Activated T-cell treated with anti-CD3 and anti-CD28 coated beads for 24 hours (primary cell): Measurements from ENCODE around the gene ZNF574.

ENCODE experiments used
- DNase-seq: peaks from one replicate; pipeline ENCODE4 v3.0.0-alpha.2; 2020; ENCODE audit warnings: low read depth

ZNF574 gene

GRCh38 chr19:42105368-42105767 is 29.4 kb downstream of the ZNF574 start:
- no peak for DNase-seq

DNA sequence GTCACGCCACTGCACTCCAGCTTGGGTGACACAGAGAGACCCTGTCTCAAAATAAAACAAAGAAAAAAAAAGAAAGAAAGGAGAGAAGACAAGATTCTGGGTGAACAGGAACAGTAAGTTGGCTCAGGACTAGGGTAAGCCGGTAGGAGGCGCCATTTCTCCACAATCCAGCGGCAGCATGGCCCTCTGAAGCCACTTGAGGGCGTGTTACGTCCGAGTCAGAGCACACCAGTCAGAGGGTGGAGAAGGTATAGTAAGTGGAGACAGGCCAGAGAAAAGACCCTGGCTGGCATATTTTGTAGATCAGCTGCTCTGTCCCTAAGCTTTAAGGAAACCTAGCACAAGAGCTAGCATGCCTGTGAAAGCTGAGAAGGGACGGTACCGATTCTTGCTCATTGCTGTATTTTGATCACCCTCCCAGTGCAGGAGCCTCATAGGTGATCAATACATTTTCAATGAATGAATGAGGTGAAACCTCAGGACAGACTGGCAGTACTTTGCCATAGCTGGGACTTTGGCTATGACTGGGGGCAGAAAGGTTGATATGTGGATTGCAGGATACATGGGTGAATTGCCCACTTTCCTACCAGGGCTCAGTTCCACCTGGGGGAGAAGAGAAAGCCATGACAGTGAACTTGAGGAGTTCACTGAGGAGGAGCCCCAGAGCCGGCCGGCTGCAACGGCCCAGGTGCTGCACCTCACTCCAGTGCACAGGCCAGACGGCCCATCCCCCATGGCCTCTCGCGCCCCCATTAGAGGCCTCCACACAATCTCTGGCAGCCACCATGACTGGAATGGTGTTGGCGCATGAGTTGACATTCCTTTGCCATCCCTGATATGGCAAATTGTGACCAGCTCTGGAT is 32.8 kb downstream of the ZNF574 start:
- peak; percentile 81 for DNase-seq

GRCh38 chr19:42109896-42110295 is 33.9 kb downstream of the ZNF574 start:
- no peak for DNase-seq

DNA sequence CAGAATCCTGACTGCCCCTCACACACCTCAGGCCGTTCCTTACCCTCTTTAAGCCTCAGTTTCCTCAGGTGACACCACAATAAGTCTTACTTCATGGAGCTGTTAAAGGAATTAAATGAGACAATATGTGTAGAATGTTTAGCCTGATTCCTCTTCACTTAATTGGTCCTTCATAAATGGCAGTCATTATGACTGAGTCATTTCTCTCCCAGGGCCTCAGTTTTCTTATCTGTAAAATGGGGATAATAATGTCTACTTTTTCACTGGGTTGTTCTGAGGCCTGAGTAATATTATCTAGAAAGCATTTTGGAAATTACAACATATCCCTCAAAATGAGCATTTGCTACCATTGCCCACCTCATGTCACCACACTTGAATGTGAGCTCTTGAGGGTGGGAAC is 34.7 kb downstream of the ZNF574 start:
- DNase-seq, result no peak

GRCh38 chr19:42111384-42111783 is 35.4 kb downstream of the ZNF574 start:
- no peak for DNase-seq

DNA sequence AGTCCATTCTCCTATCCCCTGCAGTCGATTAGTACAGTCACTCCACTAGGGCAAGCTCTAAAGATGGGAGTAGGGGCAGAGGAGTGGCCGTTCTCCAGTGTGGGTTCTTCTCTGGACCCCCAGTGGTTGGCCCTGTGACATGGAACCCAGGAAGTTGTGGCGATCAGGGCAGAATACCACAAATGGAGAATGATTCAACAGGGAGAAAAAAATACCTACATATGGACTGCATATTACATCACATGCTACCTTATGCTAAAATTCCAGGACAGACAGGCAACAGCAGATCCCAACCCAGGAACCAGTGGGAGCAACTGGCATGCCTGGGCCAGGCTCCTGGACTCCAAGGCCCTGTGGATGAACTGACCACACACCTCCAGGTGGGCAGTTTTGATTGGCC is 35.8 kb downstream of the ZNF574 start:
- DNase-seq, result no peak

DNA sequence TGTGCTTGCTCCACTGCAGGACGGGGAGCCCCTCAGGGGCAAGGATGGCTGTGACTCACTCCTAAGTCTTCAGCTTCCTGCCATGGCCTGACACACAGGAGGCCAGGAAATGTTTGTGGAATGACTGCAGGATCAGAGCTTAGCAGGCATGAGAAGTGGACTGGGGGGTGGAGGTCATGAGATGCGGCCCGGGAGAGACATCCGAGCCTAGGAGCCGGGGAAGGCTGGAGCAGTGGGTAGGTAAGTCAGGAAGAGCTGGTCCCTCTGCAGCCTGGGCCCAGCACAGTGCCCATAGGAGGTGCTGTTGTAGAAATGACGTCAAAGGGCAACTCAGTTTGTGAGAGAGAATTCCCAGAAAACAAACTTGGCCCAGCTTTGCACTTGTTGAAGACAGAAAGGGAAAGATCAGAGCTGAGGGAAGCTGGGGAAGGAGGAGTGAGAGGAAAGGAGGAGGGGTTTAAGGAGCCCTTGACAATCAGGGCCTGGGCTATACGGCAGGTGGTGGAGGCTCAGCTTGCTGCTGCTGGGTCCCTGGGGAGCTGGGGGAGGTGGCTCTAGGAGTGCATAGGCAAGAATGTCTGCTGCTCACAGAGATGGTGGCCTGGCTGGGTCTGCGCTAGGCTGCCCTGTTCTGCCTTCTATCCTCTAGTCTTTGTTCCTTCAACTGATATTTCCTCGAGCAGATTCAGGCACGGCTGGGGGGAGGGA is 37.8 kb downstream of the ZNF574 start:
- DNase-seq, result no peak

DNA sequence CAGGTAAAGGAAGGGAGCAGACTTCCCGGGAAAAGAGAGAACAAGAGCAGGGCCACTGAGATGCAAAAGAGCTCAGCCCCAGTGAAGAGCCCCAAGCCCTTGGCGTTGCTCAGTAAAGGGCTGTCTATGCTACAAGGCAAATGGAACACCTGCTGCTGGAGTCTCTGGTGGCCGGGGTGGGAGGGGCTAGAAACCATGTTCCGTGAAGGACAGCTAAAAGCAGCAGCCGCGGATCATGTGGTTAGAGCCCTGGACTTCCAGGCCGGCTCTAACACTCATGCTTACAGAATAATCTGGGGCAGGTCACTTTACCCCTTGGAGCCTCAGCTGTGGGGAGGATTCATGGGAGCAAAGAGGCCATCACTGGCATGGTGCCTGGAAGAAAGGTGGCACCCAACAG is 38.4 kb downstream of the ZNF574 start:
- no peak for DNase-seq

DNA sequence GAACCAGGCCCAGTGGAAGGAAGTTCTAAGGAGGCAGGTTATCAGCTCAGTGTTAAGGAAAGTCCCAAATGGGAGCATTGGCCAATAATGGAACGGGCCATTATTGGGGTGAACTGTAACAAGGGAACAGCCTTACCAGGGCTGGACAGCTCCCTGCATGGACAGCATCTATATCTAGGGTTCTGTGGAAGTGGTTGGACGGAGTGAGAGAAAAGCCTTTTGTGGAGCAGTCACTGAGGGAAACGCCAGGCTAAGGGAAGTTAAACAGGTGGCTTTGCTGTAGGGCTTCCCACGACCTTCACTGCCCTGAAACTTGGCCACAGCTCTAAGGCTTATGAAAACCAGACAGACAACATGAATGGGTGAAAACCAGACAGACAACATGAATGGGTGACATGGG is 39.3 kb downstream of the ZNF574 start:
- no peak for DNase-seq

DNA sequence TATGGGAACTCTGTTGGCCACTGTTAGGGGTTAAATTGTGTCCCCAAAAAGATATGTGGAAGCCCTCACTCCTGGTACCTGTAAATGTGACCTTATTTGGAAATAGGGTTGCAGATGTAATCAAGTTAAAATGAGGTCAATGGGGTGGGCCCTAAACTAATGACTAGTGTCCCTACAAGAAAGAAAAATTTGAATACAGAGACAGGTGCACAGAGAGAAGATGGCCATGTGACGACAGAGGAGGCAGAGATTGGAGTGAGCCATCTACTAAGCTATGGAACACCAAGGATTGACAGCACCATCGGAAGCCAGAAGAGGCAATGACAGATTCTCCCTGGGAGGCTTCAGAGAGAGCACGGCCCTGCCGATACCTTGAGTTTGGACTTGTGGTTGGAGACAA is 39.7 kb downstream of the ZNF574 start:
- no peak for DNase-seq

GRCh38 chr19:42116308-42117075 is 40.5 kb downstream of the ZNF574 start:
- no peak for DNase-seq

DNA sequence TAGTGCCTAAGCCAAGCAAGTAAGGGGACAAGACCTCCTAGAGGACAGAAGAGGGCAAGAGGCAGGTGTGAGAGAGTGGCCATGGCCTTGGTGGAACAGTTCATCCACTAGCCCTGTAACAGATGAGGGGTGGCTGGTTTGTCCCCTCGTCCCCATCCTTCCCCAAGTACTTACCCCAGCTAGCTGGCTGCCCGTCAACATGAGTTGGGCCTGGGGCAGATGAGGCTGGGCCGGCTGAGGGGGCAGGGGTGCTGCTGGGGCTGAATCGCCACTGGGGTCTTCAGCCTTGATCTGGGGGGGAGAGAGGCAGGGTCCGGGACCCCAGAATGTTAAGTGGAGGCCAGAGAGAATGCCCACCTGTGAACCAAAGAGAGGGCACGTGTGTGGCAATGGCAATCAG is 41.1 kb downstream of the ZNF574 start:
- DNase-seq, result no peak

- no peak for DNase-seq
These were observed 44.5 kb downstream of the ZNF574 start for GRCh38 chr19:42120276-42120980.

GRCh38 chr19:42121036-42121621 is 45.2 kb downstream of the ZNF574 start:
- no peak for DNase-seq

DNA sequence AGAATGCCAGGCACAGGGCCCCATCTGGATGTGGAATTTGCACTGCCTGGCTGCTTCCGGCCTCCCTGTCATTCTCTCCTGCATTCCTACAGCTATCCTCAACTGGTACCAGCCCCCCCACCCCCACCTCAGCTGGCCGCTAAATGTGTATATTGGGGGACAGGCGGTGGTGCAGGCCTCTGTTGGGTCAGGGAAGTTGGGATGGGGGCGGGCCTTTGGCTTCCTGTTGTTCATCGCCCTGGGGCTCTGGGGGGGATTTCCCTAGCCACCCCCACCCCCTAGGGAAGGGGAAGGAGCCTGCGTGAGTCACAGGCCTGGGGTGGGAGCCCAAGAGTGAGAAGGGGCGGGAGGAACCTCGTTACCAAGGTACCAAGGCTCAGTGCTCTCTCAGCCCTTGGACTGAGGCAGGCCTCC is 45.7 kb downstream of the ZNF574 start:
- DNase-seq, result peak; percentile 82

- peak; percentile 79 for DNase-seq
These were observed 47.0 kb downstream of the ZNF574 start for GRCh38 chr19:42122691-42123607.

DNA sequence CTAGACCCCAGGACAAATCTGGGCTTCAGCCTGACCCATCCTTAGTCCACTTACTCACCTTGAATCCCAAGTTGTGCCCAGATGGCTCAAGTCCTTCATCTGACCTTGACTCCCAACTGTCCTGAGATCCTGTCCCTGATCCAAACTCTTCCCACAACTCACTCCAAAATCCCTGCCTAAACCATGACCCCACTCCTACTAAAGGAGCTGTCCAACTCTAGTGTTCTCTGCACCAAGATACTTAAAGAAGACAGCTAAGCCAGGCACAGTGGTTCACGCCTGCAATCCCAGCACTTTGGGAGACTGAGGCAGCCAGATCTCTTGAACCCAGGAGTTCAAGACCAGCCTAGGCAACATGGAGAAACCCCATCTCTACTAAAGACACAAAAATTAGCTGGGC is 47.8 kb downstream of the ZNF574 start:
- no peak for DNase-seq

GRCh38 chr19:42124386-42124901 is 48.5 kb downstream of the ZNF574 start:
- DNase-seq, result no peak

DNA sequence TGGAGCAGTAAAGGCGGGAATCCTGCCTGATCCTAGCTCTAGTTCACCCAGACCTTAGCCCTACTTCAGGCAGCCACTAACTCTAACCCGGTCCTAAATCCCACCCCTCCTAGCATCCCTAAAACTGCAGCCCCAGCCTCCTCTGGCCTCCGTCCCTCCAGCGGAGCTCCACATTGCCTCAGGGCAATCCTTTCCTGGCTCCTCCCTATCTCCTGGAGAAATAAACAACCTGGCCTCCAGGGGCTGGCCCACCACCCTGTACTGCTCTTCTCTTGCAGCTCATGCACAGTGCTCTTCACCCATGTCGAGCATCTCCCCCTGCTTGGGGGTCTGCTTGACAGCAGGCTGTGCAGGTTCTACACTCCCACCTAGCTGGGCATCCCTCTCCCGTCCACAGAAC is 49.6 kb downstream of the ZNF574 start:
- DNase-seq, result no peak

GRCh38 chr19:42126574-42126973 is 50.6 kb downstream of the ZNF574 start:
- DNase-seq, result no peak
